Measurements from ENCODE around the gene ACVRL1. TPM values are rescaled to one million over a fixed set of nuclear protein-coding genes. Genes with fewer than 3 reads are reported as not detected.

ACVRL1 gene
- total RNA-seq, 1 donor from 2014 or later = not detected

- Mint-ChIP-seq H3K27ac (ENCODE audit: unreplicated experiment) (no peak overlapping the region), H3K9me3 (ENCODE audit: unreplicated experiment) (no peaks in the 10 kb centered on the region), H3K36me3 (ENCODE audit: unreplicated experiment) (no peaks in the 10 kb centered on the region), H3K27me3 (ENCODE audit: unreplicated experiment) (peaks cover 10% of the 10 kb centered on the region), H3K4me1 (ENCODE audit: unreplicated experiment) (peaks cover 7% of the 10 kb centered on the region), H3K4me3 (ENCODE audit: unreplicated experiment) (no peak overlapping the region)
- DNase-seq (ENCODE audit: extremely low spot score, unreplicated experiment) = no peak
- no peak for TF ChIP-seq CTCF (IDR thresholded peaks at IDR 0.05)
Observed at GRCh38 chr12:51926064-51926632, 18.8 kb downstream of the ACVRL1 start.

- Mint-ChIP-seq H3K9me3 (ENCODE audit: unreplicated experiment) (no peaks in the 10 kb centered on the region), H3K4me3 (ENCODE audit: unreplicated experiment) (no peak overlapping the region), H3K36me3 (ENCODE audit: unreplicated experiment) (no peaks in the 10 kb centered on the region), H3K27me3 (ENCODE audit: unreplicated experiment) (peaks cover 13% of the 10 kb centered on the region), H3K27ac (ENCODE audit: unreplicated experiment) (no peak overlapping the region), H3K4me1 (ENCODE audit: unreplicated experiment) (peaks cover 7% of the 10 kb centered on the region)
- DNase-seq (ENCODE audit: extremely low spot score, unreplicated experiment) = no peak
- TF ChIP-seq CTCF (IDR thresholded peaks at IDR 0.05) = peak; percentile 27
Observed at GRCh38 chr12:51926718-51927117, 19.4 kb downstream of the ACVRL1 start.

- peaks cover 30% of the 10 kb centered on the region for H3K27me3 Mint-ChIP-seq (ENCODE audit: unreplicated experiment)
- DNase-seq (ENCODE audit: extremely low spot score, unreplicated experiment) = no peak
- no peaks in the 10 kb centered on the region for H3K9me3 Mint-ChIP-seq (ENCODE audit: unreplicated experiment)
- TF ChIP-seq CTCF (IDR thresholded peaks at IDR 0.05) = no peak
- H3K36me3 Mint-ChIP-seq (ENCODE audit: unreplicated experiment) = no peaks in the 10 kb centered on the region
- H3K4me1 Mint-ChIP-seq (ENCODE audit: unreplicated experiment) = no peaks in the 10 kb centered on the region
- H3K4me3 Mint-ChIP-seq (ENCODE audit: unreplicated experiment) = no peak overlapping the region
- no peak overlapping the region for H3K27ac Mint-ChIP-seq (ENCODE audit: unreplicated experiment)
Observed at GRCh38 chr12:51932218-51933076, 25.1 kb downstream of the ACVRL1 start.

- Mint-ChIP-seq H3K27me3 (ENCODE audit: unreplicated experiment) (peaks cover 28% of the 10 kb centered on the region), H3K4me1 (ENCODE audit: unreplicated experiment) (no peaks in the 10 kb centered on the region), H3K9me3 (ENCODE audit: unreplicated experiment) (no peaks in the 10 kb centered on the region), H3K4me3 (ENCODE audit: unreplicated experiment) (no peak overlapping the region), H3K36me3 (ENCODE audit: unreplicated experiment) (no peaks in the 10 kb centered on the region), H3K27ac (ENCODE audit: unreplicated experiment) (no peak overlapping the region)
- TF ChIP-seq CTCF (IDR thresholded peaks at IDR 0.05) = no peak
- no peak for DNase-seq (ENCODE audit: extremely low spot score, unreplicated experiment)
Observed at GRCh38 chr12:51934080-51934479, 26.8 kb downstream of the ACVRL1 start.

GRCh38 chr12:51937926-51938325, 30.6 kb downstream of the ACVRL1 start:
- Mint-ChIP-seq H3K27me3 (ENCODE audit: unreplicated experiment) (peaks cover 10% of the 10 kb centered on the region), H3K4me3 (ENCODE audit: unreplicated experiment) (no peak overlapping the region), H3K4me1 (ENCODE audit: unreplicated experiment) (peaks cover 8% of the 10 kb centered on the region), H3K36me3 (ENCODE audit: unreplicated experiment) (no peaks in the 10 kb centered on the region), H3K9me3 (ENCODE audit: unreplicated experiment) (no peaks in the 10 kb centered on the region), H3K27ac (ENCODE audit: unreplicated experiment) (no peak overlapping the region)
- no peak for TF ChIP-seq CTCF (IDR thresholded peaks at IDR 0.05)
- DNase-seq (ENCODE audit: extremely low spot score, unreplicated experiment) = no peak

Measured in osteocyte (in vitro differentiated cells).